H9 (cell line): Measurements from ENCODE around the gene TMEM108. TPM values are rescaled to one million over a fixed set of nuclear protein-coding genes. Genes with fewer than 3 reads are reported as not detected.

Experiments
- DNase-seq: peaks from one replicate; pipeline ENCODE4 v3.0.0-alpha.2; 2017
- H2AFZ ChIP-seq: one replicate; pipeline ENCODE4 v1.6.1; 2013; ENCODE audit warnings: mild to moderate bottlenecking, low read length, control low read depth, moderate library complexity
- H2AK5ac ChIP-seq: 2 replicates; pipeline ENCODE4 v1.6.1; 2013; ENCODE audit warnings: low read length, control low read depth, mixed read lengths; ENCODE audit not compliant: insufficient read length
- H2BK120ac ChIP-seq: one replicate; pipeline ENCODE4 v1.6.1; 2013; ENCODE audit warnings: low read depth, mild to moderate bottlenecking, low read length, control low read depth, inconsistent platforms; ENCODE audit not compliant: poor library complexity, severe bottlenecking
- H2BK12ac ChIP-seq: 2 replicates; pipeline ENCODE4 v1.6.1; 2013; ENCODE audit warnings: low read length, control low read depth, mixed read lengths, low read depth; ENCODE audit not compliant: insufficient read length
- H2BK15ac ChIP-seq: 2 replicates; pipeline ENCODE4 v1.6.1; 2013; ENCODE audit warnings: low read depth, low read length, control low read depth
- H2BK20ac ChIP-seq: one replicate; pipeline ENCODE4 v1.6.1; 2013; ENCODE audit warnings: low read depth, mild to moderate bottlenecking, low read length, control low read depth, inconsistent platforms; ENCODE audit not compliant: poor library complexity, severe bottlenecking
- H2BK5ac ChIP-seq: 2 replicates; pipeline ENCODE4 v1.6.1; 2013; ENCODE audit warnings: low read length, control low read depth, mixed read lengths; ENCODE audit not compliant: insufficient read length
- H3K14ac ChIP-seq: 2 replicates; pipeline ENCODE4 v1.6.1; 2013; ENCODE audit warnings: low read length, control low read depth; ENCODE audit not compliant: insufficient read depth
- H3K18ac ChIP-seq: 2 replicates; pipeline ENCODE4 v1.6.1; 2013; ENCODE audit warnings: low read depth, mild to moderate bottlenecking, mixed read lengths, low read length, control low read depth; ENCODE audit not compliant: insufficient read length
- H3K23ac ChIP-seq: 2 replicates; pipeline ENCODE4 v1.6.1; 2013; ENCODE audit warnings: low read length, control low read depth, mixed read lengths, low read depth; ENCODE audit not compliant: insufficient read length
- H3K23me2 ChIP-seq: 2 replicates; pipeline ENCODE4 v1.6.1; 2013; ENCODE audit warnings: low read depth, mild to moderate bottlenecking, mixed read lengths, low read length, control low read depth; ENCODE audit not compliant: insufficient read length, poor library complexity, severe bottlenecking
- H3K27ac ChIP-seq: 2 replicates; pipeline ENCODE4 v1.5.1; 2013; ENCODE audit warnings: low read length, control low read depth, mixed read lengths, low read depth; ENCODE audit not compliant: insufficient read length
- H3K27me3 ChIP-seq: 2 replicates; pipeline ENCODE4 v1.6.1; 2013; ENCODE audit warnings: low read length, control low read depth, inconsistent platforms; ENCODE audit not compliant: insufficient read depth
- H3K4ac ChIP-seq: 2 replicates; pipeline ENCODE4 v1.6.1; 2013; ENCODE audit warnings: low read depth, mild to moderate bottlenecking, control low read depth, inconsistent platforms, low read length, moderate library complexity
- H3K4me1 ChIP-seq: 2 replicates; pipeline ENCODE4 v1.6.1; 2013; ENCODE audit warnings: low read length, control low read depth, inconsistent platforms; ENCODE audit not compliant: insufficient read depth
- H3K4me2 ChIP-seq: 2 replicates; pipeline ENCODE4 v1.6.1; 2013; ENCODE audit warnings: low read length, control low read depth, mixed read lengths; ENCODE audit not compliant: insufficient read length, insufficient read depth
- H3K56ac ChIP-seq: 2 replicates; pipeline ENCODE4 v1.6.1; 2013; ENCODE audit warnings: low read depth, mild to moderate bottlenecking, mixed read lengths, low read length, control low read depth; ENCODE audit not compliant: insufficient read length
- H3K79me1 ChIP-seq: 2 replicates; pipeline ENCODE4 v1.6.1; 2013; ENCODE audit warnings: low read depth, mild to moderate bottlenecking, moderate library complexity, low read length, control low read depth, inconsistent platforms; ENCODE audit not compliant: insufficient read depth, poor library complexity, severe bottlenecking
- H3K79me2 ChIP-seq: 2 replicates; pipeline ENCODE4 v1.6.1; 2013; ENCODE audit warnings: low read length, control low read depth, inconsistent platforms; ENCODE audit not compliant: insufficient read depth
- H3K9ac ChIP-seq: 2 replicates; pipeline ENCODE4 v1.6.1; 2013; ENCODE audit warnings: low read length, control low read depth, mixed read lengths; ENCODE audit not compliant: insufficient read length; ENCODE audit errors: extremely low read depth
- H3K9me3 ChIP-seq: one replicate; pipeline ENCODE4 v1.6.1; 2013; ENCODE audit warnings: low read depth, low read length, inconsistent platforms; ENCODE audit not compliant: control insufficient read depth
- H3T11ph ChIP-seq: one replicate; pipeline ENCODE4 v1.6.1; 2013; ENCODE audit warnings: mild to moderate bottlenecking, low read length, control low read depth, inconsistent platforms
- H4K20me1 ChIP-seq: one replicate; pipeline ENCODE4 v1.6.1; 2013; ENCODE audit not compliant: control insufficient read depth, insufficient read length, insufficient read depth
- H4K5ac ChIP-seq: 2 replicates; pipeline ENCODE4 v1.6.1; 2013; ENCODE audit warnings: low read depth, mild to moderate bottlenecking, mixed read lengths, low read length, control low read depth; ENCODE audit not compliant: insufficient read length
- H4K8ac ChIP-seq: replicated peaks from 2 replicates; pipeline ENCODE4 v1.6.1; 2013; ENCODE audit warnings: low read length, control low read depth, mixed read lengths, low read depth; ENCODE audit not compliant: insufficient read length
- H4K91ac ChIP-seq: 2 replicates; pipeline ENCODE4 v1.6.1; 2013; ENCODE audit warnings: low read depth, mild to moderate bottlenecking, moderate library complexity, mixed read lengths, low read length, control low read depth; ENCODE audit not compliant: insufficient read length
- H3K27ac Mint-ChIP-seq, 3 experiments: 2 replicates in 2 of 3; 3 replicates in 1 of 3; pipeline ENCODE4 v1.8.0; 2020 to 2021; ENCODE audit warnings: mixed read lengths in 3 of 3, mild to moderate bottlenecking in 1 of 3, moderate library complexity in 1 of 3
- H3K27me3 Mint-ChIP-seq: 2 replicates; pipeline ENCODE4 v1.8.0; 2021; ENCODE audit warnings: low read depth, mild to moderate bottlenecking, moderate library complexity, mixed read lengths
- H3K36me3 Mint-ChIP-seq, 3 experiments: 2 replicates in 2 of 3; 3 replicates in 1 of 3; pipeline ENCODE4 v1.8.0; 2020 to 2021; ENCODE audit warnings: low read depth in 3 of 3, mixed read lengths in 3 of 3; ENCODE audit not compliant: insufficient read depth in 1 of 3
- H3K4me1 Mint-ChIP-seq, 2 experiments: 2 replicates each; pipeline ENCODE4 v1.8.0; 2020; ENCODE audit warnings: mixed read lengths in 2 of 2
- H3K4me3 Mint-ChIP-seq, 2 experiments: 2 replicates in 1 of 2; 3 replicates in 1 of 2; pipeline ENCODE4 v1.8.0; 2020 to 2021; ENCODE audit warnings: mild to moderate bottlenecking in 2 of 2, mixed read lengths in 2 of 2, moderate library complexity in 1 of 2
- H3K9me3 Mint-ChIP-seq, 2 experiments: 2 replicates in 1 of 2; 3 replicates in 1 of 2; pipeline ENCODE4 v1.8.0; 2020; ENCODE audit warnings: mild to moderate bottlenecking in 2 of 2, mixed read lengths in 2 of 2, moderate library complexity in 1 of 2
- WGBS: extraction: QIAGEN DNeasy Blood & Tissue Kit; methylation state at CpG from one replicate; pipeline ENCODE4 v1.1.7; 2013; ENCODE audit warnings: missing lambda C conversion rate, low lambda C conversion rate, mixed read lengths; ENCODE audit not compliant: insufficient read length; ENCODE audit errors: extremely low coverage; 5-methylcytosine and 5-hydroxymethylcytosine counted together
- total RNA-seq: library from RNA; stranded (reverse); gene quantifications from 2 replicates; pipeline ENCODE4 v1.2.1, GENCODE V29; 2021
- TF ChIP-seq, protein P1 (sequence below): fragments of 200-600 bp; sonication (generic); conservative IDR thresholded peaks from 3 replicates; pipeline ENCODE4 v1.8.0; 2021; ENCODE audit warnings: antibody characterized with exemption, mild to moderate bottlenecking

TMEM108 gene
- total RNA-seq, 1 experiment from 2014 or later: 5.0 TPM

DNA sequence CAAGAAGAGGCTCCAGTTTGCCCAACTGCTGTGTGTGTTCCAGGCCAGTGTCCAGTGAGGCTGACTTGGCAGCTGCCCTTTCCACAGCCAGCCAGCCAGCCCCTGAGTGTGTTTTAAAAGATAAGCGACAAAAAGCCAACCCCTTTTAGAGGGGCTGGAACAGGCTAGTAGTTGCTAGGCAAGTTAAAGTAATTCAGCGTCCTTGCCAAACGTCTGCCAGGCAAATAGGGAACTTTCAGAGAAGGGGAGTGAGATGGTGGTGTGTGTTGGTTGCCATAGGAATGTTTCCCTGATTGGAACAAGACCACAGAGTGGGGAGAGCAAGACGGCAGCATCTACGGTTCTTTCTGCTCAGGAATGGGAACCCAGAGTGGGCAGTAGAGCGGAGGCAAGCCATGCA is 86.3 kb downstream of the TMEM108 start:
- Histone ChIP-seq H3K4me2 (no peak overlapping the region), H3K27ac (no peak overlapping the region)

More for the DNA sequence above, 86.3 kb downstream of the TMEM108 start:
- H4K91ac ChIP-seq: no peak overlapping the region
- no peak overlapping the region for H3K4me3 Mint-ChIP-seq
- no peak overlapping the region for H3K56ac ChIP-seq
- no peaks in the 10 kb centered on the region for H3K4me1 ChIP-seq
- H3K79me2 ChIP-seq: no peaks in the 10 kb centered on the region
- H2AK5ac ChIP-seq: no peak overlapping the region
- no CpG with 5 or more reads among the region's 6 CpGs for WGBS
- no peak overlapping the region for H4K8ac ChIP-seq
- H2BK120ac ChIP-seq: no peak overlapping the region
- no peak overlapping the region for H2AFZ ChIP-seq
- no peak overlapping the region for H3K18ac ChIP-seq
- no peaks in the 10 kb centered on the region; a peak in 1 of 7 replicates for H3K36me3 Mint-ChIP-seq
- no peak overlapping the region for H3K23ac ChIP-seq
- TF ChIP-seq, protein P1, sequence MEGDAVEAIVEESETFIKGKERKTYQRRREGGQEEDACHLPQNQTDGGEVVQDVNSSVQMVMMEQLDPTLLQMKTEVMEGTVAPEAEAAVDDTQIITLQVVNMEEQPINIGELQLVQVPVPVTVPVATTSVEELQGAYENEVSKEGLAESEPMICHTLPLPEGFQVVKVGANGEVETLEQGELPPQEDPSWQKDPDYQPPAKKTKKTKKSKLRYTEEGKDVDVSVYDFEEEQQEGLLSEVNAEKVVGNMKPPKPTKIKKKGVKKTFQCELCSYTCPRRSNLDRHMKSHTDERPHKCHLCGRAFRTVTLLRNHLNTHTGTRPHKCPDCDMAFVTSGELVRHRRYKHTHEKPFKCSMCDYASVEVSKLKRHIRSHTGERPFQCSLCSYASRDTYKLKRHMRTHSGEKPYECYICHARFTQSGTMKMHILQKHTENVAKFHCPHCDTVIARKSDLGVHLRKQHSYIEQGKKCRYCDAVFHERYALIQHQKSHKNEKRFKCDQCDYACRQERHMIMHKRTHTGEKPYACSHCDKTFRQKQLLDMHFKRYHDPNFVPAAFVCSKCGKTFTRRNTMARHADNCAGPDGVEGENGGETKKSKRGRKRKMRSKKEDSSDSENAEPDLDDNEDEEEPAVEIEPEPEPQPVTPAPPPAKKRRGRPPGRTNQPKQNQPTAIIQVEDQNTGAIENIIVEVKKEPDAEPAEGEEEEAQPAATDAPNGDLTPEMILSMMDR: no peak
- H3K4me1 Mint-ChIP-seq: peaks cover 4 to 6% of the 10 kb centered on the region in 2 experiments
- no peak for DNase-seq
- H3K27ac Mint-ChIP-seq: peak overlapping the region in 1 of 3 experiments; percentile 21; a peak in 1 of 7 replicates
- no peak overlapping the region for H4K5ac ChIP-seq
- no peaks in the 10 kb centered on the region for H3K27me3 ChIP-seq
- no peak overlapping the region for H2BK20ac ChIP-seq
- no peaks in the 10 kb centered on the region for H3K79me1 ChIP-seq
- H3K9me3 ChIP-seq: no peaks in the 10 kb centered on the region
- H3K27me3 Mint-ChIP-seq: no peaks in the 10 kb centered on the region
- no peaks in the 10 kb centered on the region for H4K20me1 ChIP-seq
- H2BK12ac ChIP-seq: no peak overlapping the region
- no peaks in the 10 kb centered on the region for H3K9me3 Mint-ChIP-seq
- no peak overlapping the region for H3T11ph ChIP-seq
- no peak overlapping the region for H2BK5ac ChIP-seq
- no peak overlapping the region for H3K9ac ChIP-seq
- H2BK15ac ChIP-seq: no peak overlapping the region
- no peak overlapping the region for H3K4ac ChIP-seq
- no peaks in the 10 kb centered on the region for H3K23me2 ChIP-seq
- H3K14ac ChIP-seq: no peak overlapping the region
